ENCODE measurements around the gene SLC26A1. TPM values are rescaled to one million over a fixed set of nuclear protein-coding genes. Genes with fewer than 3 reads are reported as not detected.

Gene SLC26A1
- total and polyA plus RNA-seq, 2 of the 13 experiments (the other 11 are each of a cell fraction or from before 2014, with no cell fraction given): 5.4 to 22.9 TPM

GRCh38 chr4:966266-967112 lies 26.7 kb downstream of the SLC26A1 start (continued):
- TF ChIP-seq UBTF (CRISPR knock-in tag; IDR thresholded peaks at IDR 0.05) (no peak), FOXP4 (CRISPR knock-in tag; IDR thresholded peaks at IDR 0.05) (no peak), EP300 (IDR thresholded peaks at IDR 0.05; ENCODE audit: low read depth in 2 of 2, low read length in 2 of 2) (no peak), EP300 (CRISPR knock-in tag; IDR thresholded peaks at IDR 0.05; ENCODE audit: borderline replicate concordance) (no peak), ZFP62 (CRISPR knock-in tag; IDR thresholded peaks at IDR 0.05) (no peak), ZFP1 (CRISPR knock-in tag; IDR thresholded peaks at IDR 0.05) (no peak), CTCF (CRISPR knock-in tag; IDR thresholded peaks at IDR 0.05) (no peak)

Measured in HepG2 (cell line).